Gastroesophageal sphincter (tissue), 3 donors: ENCODE data around the gene DQX1.

ENCODE experiments used
- CTCF ChIP-seq, 4 experiments: fragments of 200-600 bp in 2 of 4; fragments of 450-650 bp in 2 of 4; sonication (generic) in 1 of 4; IDR thresholded peaks; one replicate each; pipeline ENCODE4 v1.5.1; 2017 to 2019; ENCODE audit warnings: antibody characterized with exemption in 4 of 4, mild to moderate bottlenecking in 2 of 4, moderate library complexity in 2 of 4
- EP300 ChIP-seq: sonication (generic); formaldehyde crosslinking; IDR thresholded peaks from one replicate; pipeline ENCODE4 v1.6.1; 2017; ENCODE audit warnings: antibody characterized with exemption, mild to moderate bottlenecking
- POLR2A ChIP-seq, 2 donors: fragments of 450-650 bp; IDR thresholded peaks; one replicate each; pipeline ENCODE4 v1.6.1; 2017; ENCODE audit warnings: antibody characterized with exemption in 2 of 2, mild to moderate bottlenecking in 2 of 2, moderate library complexity in 1 of 2

DNA sequence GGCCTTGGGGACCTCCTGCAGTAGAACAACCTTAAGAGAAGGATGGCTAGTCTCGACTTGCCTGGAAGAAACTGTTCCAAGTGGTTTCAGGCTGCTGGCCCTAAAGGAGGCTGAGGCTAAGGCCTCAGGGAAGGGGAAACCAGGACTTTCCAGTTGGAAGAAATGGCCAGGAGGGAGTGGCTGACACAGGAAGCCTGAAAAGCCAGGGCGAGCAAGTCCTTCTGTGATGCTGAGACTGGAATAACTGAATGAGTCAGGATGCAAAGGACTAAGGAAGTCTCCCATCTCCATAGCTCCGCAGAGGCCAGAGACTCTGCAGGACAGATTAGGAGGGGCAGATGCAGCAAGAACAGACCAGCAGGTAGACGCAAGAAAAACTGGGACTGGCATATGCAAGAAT is 11.1 kb upstream of the DQX1 start:
- TF ChIP-seq CTCF (IDR thresholded peaks at IDR 0.05) (no peak), EP300 (no peak), POLR2A (IDR thresholded peaks at IDR 0.05) (no peak)
